ENCODE measurements around the gene GCFC2.

DNA sequence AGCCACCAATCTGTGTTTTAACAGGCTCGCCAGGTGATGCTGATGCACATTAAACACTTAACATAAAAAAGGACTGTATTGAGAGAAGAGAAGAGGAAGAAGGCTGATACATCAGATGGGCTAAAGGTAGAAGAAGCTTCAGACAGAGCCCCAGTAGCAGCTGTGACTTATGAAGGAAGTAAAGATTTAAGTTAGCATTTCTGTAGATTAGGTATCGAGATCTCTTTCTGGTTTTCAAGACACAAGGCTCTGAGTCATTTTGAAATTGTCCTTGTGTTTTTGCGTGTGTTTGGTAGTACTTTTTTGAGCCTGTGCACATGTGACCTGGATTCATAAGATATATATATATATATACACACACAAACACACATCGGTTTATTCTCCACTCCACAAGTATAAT, 40.6 kb upstream of the GCFC2 start:
- TF ChIP-seq, protein P1, sequence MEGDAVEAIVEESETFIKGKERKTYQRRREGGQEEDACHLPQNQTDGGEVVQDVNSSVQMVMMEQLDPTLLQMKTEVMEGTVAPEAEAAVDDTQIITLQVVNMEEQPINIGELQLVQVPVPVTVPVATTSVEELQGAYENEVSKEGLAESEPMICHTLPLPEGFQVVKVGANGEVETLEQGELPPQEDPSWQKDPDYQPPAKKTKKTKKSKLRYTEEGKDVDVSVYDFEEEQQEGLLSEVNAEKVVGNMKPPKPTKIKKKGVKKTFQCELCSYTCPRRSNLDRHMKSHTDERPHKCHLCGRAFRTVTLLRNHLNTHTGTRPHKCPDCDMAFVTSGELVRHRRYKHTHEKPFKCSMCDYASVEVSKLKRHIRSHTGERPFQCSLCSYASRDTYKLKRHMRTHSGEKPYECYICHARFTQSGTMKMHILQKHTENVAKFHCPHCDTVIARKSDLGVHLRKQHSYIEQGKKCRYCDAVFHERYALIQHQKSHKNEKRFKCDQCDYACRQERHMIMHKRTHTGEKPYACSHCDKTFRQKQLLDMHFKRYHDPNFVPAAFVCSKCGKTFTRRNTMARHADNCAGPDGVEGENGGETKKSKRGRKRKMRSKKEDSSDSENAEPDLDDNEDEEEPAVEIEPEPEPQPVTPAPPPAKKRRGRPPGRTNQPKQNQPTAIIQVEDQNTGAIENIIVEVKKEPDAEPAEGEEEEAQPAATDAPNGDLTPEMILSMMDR (IDR thresholded peaks at IDR 0.05): no peak
- no peak for TF ChIP-seq POLR2A (IDR thresholded peaks at IDR 0.05)
- TF ChIP-seq POLR2AphosphoS5 (IDR thresholded peaks at IDR 0.05): no peak
